ENCODE results near the gene CFAP299.
"Not testable (repeated sequence)": the region's sequence is repeated elsewhere in the genome, so short reads cannot be mapped to it uniquely, and the experiment has no call there.

CFAP299 gene

GRCh38 chr4:80614319-80614718 is 278.8 kb downstream of the CFAP299 start:
- no peak for DNase-seq

- no peak for DNase-seq
Measured at GRCh38 chr4:80615099-80615498, 279.6 kb downstream of the CFAP299 start.

- no peak for DNase-seq
Measured at GRCh38 chr4:80619070-80619674, 283.6 kb downstream of the CFAP299 start.

- no peak for DNase-seq
Measured at GRCh38 chr4:80631861-80632260, 296.3 kb downstream of the CFAP299 start.

GRCh38 chr4:80637190-80637589 is 301.7 kb downstream of the CFAP299 start:
- no peak for DNase-seq

- no peak for DNase-seq
Measured at GRCh38 chr4:80646061-80646460, 310.5 kb downstream of the CFAP299 start.

GRCh38 chr4:80655662-80656061 is 320.1 kb downstream of the CFAP299 start:
- no peak for DNase-seq

- not testable (repeated sequence) for DNase-seq
Measured at GRCh38 chr4:80670118-80670517, 334.6 kb downstream of the CFAP299 start.

GRCh38 chr4:80678413-80678812 is 342.9 kb downstream of the CFAP299 start:
- no peak for DNase-seq

GRCh38 chr4:80680934-80681333 is 345.4 kb downstream of the CFAP299 start:
- DNase-seq: no peak

- DNase-seq: no peak
Measured at GRCh38 chr4:80685214-80685613, 349.7 kb downstream of the CFAP299 start.

- not testable (repeated sequence) for DNase-seq
Measured at GRCh38 chr4:80687736-80688135, 352.2 kb downstream of the CFAP299 start.

GRCh38 chr4:80694171-80694570 is 358.6 kb downstream of the CFAP299 start:
- no peak for DNase-seq

- no peak for DNase-seq
Measured at GRCh38 chr4:80705311-80705710, 369.8 kb downstream of the CFAP299 start.

- DNase-seq: no peak
Measured at GRCh38 chr4:80709082-80709869, 373.7 kb downstream of the CFAP299 start.

- DNase-seq: no peak
Measured at GRCh38 chr4:80710748-80711451, 375.4 kb downstream of the CFAP299 start.

- no peak for DNase-seq
Measured at GRCh38 chr4:80711956-80712355, 376.4 kb downstream of the CFAP299 start.

- DNase-seq: no peak
Measured at GRCh38 chr4:80713409-80713808, 377.9 kb downstream of the CFAP299 start.

GRCh38 chr4:80717204-80717603 is 381.7 kb downstream of the CFAP299 start:
- DNase-seq: no peak

GRCh38 chr4:80726471-80726870 is 390.9 kb downstream of the CFAP299 start:
- no peak for DNase-seq

- no peak for DNase-seq
Measured at GRCh38 chr4:80730158-80730557, 394.6 kb downstream of the CFAP299 start.

- DNase-seq: no peak
Measured at GRCh38 chr4:80731436-80731835, 395.9 kb downstream of the CFAP299 start.

- no peak for DNase-seq
Measured at GRCh38 chr4:80732010-80732409, 396.5 kb downstream of the CFAP299 start.

GRCh38 chr4:80740375-80740774 is 404.8 kb downstream of the CFAP299 start:
- DNase-seq: no peak

Measured in activated CD4-positive, CD25-positive, alpha-beta regulatory T cell (primary cell).